VCaP (cell line): ENCODE results near the gene EPS8L1.
A peak's percentile ranks its signal among the peaks of the same experiment; 100 is the strongest.

Experiments
- H3K27ac ChIP-seq: fragments of 450-650 bp; 2 replicates; pipeline ENCODE4 v1.5.1; 2017
- TF ChIP-seq, protein P1 (sequence below): fragments of 450-650 bp; conservative IDR thresholded peaks from 2 replicates; pipeline ENCODE4 v1.5.1; 2017; ENCODE audit warnings: mild to moderate bottlenecking, moderate library complexity

EPS8L1 gene

DNA sequence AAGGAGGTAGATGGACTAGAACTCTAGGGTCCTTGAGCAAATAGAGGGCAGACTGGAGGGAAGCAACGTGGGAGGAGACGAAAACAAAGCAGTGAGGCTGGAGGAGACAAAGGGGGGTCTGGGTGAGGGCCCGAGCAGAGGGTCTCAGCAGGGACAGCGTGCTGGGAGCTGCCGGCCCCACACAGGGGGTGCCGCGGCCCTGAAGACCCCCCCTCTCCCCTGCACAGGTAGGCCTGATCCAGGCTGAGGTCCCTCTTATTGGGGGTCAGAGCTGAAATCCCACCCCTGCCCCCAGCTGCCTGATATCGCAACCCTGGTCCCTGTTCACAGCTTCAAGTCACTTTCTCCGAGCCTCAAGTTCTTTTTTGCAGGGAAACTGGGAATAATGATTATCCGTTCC is 8.7 kb downstream of the EPS8L1 start:
- TF ChIP-seq, protein P1, sequence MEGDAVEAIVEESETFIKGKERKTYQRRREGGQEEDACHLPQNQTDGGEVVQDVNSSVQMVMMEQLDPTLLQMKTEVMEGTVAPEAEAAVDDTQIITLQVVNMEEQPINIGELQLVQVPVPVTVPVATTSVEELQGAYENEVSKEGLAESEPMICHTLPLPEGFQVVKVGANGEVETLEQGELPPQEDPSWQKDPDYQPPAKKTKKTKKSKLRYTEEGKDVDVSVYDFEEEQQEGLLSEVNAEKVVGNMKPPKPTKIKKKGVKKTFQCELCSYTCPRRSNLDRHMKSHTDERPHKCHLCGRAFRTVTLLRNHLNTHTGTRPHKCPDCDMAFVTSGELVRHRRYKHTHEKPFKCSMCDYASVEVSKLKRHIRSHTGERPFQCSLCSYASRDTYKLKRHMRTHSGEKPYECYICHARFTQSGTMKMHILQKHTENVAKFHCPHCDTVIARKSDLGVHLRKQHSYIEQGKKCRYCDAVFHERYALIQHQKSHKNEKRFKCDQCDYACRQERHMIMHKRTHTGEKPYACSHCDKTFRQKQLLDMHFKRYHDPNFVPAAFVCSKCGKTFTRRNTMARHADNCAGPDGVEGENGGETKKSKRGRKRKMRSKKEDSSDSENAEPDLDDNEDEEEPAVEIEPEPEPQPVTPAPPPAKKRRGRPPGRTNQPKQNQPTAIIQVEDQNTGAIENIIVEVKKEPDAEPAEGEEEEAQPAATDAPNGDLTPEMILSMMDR: no peak
- H3K27ac ChIP-seq: no peak overlapping the region

DNA sequence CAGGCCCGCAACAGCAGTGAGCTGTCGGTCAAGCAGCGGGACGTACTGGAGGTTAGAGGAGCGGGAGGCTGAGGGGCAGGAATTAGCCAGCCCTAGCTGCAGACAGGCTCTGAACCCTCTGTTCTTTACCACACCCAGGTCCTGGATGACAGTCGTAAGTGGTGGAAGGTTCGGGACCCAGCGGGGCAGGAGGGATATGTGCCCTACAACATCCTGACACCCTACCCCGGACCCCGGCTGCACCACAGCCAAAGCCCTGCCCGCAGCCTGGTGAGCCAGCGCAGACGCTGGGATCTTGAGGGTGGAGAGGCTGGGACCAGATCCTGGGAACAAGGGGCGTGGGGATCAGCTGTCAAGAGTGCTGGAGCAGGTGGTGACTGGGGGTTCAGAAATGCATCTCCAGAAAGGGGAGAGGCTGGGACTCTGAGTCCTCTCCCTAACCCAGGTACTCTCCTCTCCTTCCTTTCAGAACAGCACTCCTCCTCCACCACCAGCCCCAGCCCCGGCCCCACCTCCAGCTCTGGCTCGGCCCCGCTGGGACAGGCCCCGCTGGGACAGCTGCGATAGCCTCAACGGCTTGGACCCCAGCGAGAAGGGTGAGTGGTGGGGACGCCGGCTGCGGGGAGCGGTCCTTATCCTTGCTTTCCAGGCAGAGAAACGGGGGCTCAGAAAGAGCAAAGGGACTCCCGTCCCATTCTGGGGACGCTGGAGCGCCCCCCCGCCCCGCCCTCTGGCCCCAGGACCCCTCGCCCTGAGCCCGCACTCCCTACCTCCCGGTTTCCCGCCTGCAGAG is 10.4 kb downstream of the EPS8L1 start:
- TF ChIP-seq, protein P1: no peak
- no peak overlapping the region for H3K27ac ChIP-seq

DNA sequence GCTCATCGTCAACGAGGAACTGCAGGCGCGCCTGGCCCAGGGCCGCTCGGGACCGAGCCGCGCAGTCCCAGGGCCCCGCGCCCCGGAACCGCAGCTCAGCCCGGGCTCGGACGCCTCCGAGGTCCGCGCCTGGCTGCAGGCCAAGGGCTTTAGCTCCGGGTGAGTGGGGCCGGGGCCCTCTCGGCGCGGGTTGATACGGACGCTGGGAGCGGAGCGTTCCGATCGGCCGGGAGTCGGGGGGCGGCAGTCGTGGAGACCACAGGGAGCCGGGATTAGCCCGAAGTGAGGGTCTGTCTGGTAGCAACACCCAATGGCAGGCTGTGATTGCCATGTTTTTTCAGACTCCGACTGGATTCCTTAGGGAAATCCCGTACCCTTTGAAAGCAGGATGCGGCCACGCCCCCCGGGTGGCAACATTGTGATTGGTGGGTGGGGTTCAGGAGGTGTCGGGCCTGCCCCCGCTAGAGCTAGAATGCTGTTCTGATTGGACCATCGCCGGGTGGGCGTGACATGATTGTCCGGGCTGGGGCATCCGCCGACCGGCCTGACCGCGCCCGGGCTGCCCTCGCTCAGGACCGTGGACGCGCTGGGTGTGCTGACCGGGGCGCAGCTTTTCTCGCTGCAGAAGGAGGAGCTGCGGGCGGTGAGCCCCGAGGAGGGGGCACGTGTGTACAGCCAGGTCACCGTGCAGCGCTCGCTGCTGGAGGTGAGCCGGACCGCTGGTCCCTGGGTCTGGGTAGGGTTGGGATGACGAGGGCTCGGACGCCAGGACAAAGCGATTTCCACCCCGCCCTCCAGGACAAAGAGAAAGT is 11.3 kb downstream of the EPS8L1 start:
- no peak overlapping the region for H3K27ac ChIP-seq
- TF ChIP-seq, protein P1: no peak

DNA sequence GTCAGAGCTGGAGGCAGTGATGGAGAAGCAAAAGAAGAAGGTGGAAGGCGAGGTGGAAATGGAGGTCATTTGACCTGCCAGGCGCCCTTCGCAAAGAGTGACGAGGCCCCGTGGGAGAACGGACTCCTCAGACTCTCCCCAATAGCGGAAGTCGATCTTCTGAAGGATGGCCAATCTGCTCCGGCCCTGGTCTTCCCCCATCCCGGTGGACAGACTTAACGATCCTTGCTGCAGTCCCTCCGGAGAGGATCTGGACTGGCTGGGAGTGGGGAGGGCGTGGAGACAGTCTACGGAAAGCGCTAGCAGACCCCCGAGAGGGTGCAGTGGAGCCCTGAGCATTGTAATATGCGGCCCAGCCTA is 11.9 kb downstream of the EPS8L1 start:
- TF ChIP-seq, protein P1: no peak
- no peak overlapping the region for H3K27ac ChIP-seq

DNA sequence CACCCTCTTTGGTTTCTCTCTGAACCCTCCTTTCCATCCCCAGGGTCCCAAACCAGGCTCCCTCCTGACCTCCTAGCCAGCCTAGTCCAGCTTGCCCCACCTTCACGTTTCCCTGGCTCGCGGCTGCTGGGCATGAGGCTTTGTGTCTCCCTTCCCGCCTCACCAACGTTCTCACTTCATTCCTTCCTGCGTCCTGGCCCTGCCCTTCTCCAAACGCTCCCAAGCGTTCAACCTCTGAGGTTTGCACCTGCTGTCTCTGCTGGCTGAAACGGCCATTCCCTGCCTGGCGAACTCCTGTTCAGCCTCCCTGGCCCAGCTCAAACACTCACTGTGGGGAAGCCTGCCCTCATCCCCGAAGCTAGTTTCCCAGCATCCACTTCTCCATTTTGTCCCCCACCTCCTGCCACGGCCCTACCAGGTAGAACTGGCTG is 12.4 kb downstream of the EPS8L1 start:
- 0 out of 2 replicates have a peak overlapping the region, but pooled peaks have one; percentile 23 for H3K27ac ChIP-seq
- TF ChIP-seq, protein P1: no peak

DNA sequence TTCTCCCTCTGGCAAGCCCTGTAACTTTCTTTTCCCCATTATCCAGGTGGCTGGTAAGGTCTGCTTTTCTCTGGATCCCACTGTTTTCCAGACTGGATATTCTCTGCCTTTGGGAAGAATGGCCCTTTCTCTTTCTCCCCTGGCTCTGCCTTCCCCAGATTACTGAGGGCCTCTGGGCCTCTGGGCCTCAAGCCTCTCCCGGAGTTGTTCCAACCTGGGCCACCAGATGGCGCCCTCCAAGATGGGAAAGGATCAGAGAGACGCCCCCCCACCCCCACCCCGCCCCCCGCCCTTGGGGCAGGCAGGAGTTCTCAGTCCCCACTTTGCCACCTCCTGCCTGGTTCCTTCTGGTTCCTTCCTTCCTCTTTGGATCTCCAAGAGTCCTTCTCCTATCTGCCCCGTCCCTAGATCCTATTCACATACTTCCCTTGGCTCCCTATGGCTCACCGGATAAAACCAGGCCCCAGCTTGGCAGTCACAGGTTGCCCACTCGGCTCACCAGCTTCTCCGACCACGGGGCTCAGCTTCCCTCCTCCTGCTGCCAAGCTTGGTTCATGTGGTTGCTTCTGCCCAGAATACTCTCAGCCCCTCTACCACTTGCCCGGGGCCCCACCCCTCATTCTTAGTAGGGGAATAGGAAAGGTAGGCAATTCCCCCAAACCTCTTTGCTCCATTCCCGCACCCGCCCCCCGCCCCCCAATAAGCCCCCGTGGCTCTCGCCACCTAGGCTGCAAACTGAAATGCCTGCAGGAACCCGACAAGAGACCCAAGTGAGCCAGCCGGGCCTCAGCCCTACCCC is 13.1 kb downstream of the EPS8L1 start:
- TF ChIP-seq, protein P1: peak; percentile 93
- 0 out of 2 replicates have a peak overlapping the region, but pooled peaks have one; percentile 23 for H3K27ac ChIP-seq
